ENCODE measurements around the gene GNAS.
"Not testable (repeated sequence)": the region's sequence is repeated elsewhere in the genome, so short reads cannot be mapped to it uniquely, and the experiment has no call there.

GNAS gene

DNA sequence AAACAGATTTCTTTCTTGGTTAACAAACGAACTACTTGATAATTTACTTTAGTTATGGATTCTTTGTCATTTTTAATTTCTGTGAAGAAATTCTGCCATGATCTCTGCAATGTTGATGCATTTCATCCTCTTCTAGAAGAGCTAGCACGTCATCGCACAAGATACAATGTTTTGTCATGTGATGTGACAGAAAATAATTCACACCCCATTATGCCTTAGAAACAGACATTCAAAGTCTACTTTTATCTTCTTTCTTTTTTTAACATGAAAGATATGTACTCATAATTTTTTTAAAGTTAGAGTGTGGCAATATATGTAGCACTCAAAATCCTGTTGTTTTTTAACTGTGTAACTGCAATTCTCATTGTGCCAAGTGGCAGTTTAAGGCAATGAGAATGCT is 89.0 kb downstream of the GNAS start:
- no peak for DNase-seq

DNA sequence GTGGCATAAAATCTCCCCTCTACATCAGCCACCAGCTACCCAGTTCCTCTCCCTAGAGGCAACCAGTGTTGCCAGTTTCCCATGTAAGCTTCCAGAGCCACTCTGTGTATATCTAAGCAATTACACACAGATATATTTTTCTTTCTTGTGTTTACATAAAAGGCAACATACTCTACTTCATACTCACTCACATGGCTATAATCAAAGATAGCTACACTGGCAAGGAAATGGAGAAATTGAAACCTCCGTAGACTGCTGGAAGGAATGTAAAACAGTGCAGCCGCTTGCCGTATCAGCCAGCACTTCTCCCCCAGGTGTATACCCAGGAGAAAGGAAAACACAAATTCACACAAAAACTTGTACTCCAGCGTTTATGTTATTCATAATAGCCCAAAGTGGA is 90.0 kb downstream of the GNAS start:
- DNase-seq: no peak

DNA sequence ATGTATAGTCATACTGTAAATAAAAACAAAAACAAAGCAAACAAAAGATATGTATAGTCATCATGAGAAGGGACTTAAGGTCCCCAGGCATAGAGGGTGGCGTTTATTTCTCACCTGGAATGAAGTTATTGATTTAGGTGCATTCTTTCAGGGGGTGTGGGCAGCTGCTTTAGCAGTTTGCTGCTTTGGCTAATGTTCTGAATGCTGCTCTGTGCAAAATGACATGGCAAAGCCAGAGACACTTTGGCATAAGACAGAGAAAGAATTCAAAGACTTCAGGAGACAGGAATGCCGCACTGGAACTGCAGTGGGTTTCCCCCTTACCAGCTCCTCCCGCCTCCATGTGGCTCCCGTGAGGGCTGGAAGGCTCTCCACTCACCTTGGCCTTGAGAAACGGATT is 92.1 kb downstream of the GNAS start:
- DNase-seq: no peak

DNA sequence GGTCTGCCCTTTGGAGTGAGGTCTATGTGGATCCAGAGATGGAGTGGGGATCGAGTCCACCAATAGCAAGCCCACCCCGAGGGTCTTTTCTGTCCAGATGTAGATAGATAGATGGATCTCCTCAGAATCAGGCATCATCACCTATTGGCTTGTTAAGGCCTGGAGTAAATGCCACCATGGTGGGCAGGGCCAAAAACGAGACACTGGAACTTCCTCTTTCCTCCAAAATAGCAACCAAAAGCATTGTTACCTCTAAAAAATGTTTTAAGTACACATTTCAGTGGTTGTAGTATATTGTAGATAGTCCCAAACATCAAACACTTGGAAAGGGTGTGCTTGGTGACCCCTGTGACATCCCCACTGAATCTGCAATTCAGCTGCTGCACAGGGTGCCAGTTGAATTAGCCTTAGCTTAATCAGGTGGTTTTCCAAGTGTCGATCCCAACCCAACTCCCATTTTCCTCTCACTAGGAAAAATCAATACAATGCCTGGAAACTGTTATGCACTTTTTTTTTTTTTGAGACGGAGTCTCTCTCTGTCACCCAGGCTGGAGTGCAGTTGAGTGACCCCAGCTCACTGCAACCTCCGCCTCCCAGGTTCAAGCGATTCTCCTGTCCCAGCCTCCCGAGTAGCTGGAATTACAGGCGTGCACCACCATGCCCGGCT is 93.6 kb downstream of the GNAS start:
- DNase-seq: no peak

DNA sequence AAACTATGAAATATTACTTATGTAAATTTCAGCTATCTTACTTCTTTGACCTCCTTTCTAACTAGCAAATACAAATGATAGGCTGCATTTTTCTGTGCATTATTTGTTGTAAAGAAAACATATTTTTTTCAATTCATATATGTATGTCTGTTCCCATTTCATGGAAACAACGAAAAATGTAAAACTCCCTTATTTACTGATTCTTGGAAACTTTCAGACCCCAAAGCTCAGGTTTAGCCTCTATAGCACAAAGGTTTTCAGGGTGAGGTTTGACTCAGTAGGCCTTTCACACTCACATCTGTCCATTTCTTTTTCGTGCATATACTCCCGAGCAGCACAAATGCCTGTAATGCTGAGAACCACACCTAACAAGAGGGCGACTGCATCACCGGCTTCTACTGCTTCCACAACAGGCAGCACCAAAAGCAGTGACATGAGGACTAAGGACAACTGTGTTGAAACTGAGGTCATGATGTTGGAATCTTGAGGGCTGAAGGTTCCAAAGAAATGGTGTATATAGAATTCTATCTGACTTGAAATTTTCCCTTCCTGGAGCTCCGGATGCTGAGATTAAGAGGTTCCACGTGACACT is 95.4 kb downstream of the GNAS start:
- not testable (repeated sequence) for DNase-seq

DNA sequence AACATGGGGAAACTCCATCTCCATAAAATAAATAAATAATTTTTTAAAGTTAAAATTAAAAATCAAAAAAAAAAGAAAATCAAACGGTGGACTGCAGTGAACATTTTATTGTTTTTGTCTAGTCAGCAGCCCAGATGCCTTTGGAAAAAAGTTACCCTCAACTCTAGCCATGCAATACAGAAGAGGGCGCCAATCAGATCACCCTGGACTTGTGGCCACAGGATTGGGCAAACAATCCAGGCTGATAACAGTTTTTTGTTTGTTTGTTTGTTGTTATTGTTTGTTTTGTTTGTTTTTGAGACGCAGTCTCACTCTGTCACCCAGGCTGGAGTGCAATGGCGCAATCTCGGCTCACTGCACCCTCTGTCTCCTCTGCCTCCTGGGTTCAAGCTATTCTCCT is 98.1 kb downstream of the GNAS start:
- no peak for DNase-seq

DNA sequence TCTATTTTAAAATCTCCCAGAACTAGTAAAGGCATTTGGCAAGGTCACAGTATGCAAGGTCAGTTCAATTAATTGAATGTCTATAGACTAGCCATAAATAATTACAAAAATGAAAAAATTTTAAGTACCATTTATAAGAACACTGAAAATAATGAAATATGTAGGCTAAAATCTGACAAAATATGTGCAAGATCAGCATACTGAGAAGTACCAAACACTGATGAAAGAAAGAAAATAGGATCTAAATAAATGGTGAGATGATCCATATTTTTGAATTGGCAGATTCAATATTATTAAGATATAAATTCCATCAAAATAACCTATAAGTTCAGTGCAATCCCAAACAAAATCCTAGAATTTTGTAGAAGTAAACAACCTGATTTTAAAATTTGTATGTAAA is 100.5 kb downstream of the GNAS start:
- no peak for DNase-seq

DNA sequence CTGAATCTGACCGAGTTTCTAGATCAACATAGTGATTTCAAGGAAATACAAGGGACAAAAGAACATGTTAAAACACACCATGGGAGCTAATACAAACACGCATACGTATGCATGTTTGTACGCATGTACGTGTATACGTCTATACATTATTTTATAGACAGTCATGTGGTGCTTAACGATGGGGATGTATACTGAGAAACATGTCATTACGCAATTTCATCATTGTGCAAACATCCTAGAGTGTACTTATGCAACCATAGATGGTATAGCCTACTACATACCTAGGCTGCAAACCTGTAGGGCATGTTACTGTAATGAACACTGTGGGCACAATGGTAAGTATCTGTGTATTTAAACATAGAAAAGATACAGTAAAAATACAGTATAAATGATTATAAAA is 103.6 kb downstream of the GNAS start:
- no peak for DNase-seq

DNA sequence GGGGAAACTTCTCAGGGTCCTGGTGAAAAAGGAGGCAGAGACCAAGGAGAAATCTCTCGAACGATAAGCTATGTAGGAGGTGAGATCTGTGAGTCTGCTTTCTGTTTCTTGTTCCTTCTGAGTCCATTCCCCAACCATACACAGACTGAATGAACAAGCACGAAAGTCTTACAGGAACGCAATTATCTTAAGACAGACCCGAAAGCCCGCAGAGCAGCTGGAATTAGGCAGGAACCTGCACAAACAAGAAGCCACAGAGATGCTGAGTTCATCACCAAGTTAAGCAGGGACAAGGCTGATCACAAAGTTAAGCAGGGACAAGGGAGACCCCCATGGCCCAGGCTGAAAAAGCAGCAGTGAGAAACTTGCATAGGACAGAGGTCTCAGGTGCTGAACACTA is 107.1 kb downstream of the GNAS start:
- DNase-seq: no peak

Measured in COR-L47 (cell line).